ENCODE data around the gene ZNF385D. TPM values are rescaled to one million over a fixed set of nuclear protein-coding genes. Genes with fewer than 3 reads are reported as not detected.

Gene ZNF385D
- total RNA-seq, 2 experiments from 2014 or later: not detected

DNA sequence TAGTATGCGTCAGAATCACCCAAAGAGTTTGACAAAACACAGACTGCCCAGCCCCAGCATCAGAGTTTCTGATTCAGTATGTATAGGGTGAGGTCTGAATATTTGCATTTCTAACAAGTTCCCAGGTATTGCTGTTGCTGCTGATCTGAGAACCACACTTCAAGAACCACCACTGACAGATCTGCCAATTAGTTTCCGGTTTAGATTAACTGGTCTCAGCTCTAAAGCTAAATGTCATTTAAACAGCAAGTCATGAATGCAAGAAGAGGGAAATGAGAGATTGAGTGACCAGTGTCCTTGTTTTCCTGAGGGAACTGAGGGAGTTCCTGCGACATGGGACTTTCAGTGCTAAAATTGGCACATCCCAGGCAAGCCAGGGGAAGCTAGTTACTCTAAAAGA lies 305.0 kb downstream of the ZNF385D start:
- POLR2A ChIA-PET: no interaction called here

DNA sequence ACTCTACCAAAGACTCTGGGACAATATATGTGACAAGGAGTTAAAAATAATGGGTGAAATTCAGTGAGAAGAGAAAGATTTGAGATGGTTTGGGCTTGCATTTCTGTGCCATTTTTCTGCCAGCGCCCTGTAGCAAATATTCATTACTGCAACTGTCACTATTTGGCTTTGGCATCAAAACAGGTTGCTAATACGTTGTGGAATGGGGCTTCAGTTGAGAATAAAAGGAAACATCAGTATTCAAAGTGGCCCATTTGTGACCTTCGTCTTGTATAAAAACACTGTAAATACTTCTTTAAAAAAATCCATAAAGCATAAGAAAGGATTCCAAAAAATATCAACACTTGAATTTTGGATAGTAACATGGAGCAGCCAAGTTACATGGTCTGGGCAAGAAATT lies 309.2 kb downstream of the ZNF385D start:
- no peak for ATAC-seq (ENCODE audit: low read depth)
- POLR2A ChIA-PET: no interaction called here
- peaks cover 2% of the 10 kb centered on the region for H3K9me3 Mint-ChIP-seq
- no peak overlapping the region for H3K4me3 Mint-ChIP-seq
- H3K36me3 Mint-ChIP-seq: no peaks in the 10 kb centered on the region
- H3K27me3 Mint-ChIP-seq: no peaks in the 10 kb centered on the region
- DNase-seq: no peak
- no peaks in the 10 kb centered on the region for H3K4me1 Mint-ChIP-seq
- no peak overlapping the region for H3K27ac Mint-ChIP-seq

More for the DNA sequence above, 305.0 kb downstream of the ZNF385D start:
- H3K27me3 Mint-ChIP-seq: no peaks in the 10 kb centered on the region
- no peak overlapping the region for H3K27ac Mint-ChIP-seq
- ATAC-seq (ENCODE audit: low read depth) (no peak), DNase-seq (no peak)
- no peak overlapping the region for H3K4me3 Mint-ChIP-seq
- no peaks in the 10 kb centered on the region for H3K4me1 Mint-ChIP-seq
- peaks cover 3% of the 10 kb centered on the region for H3K9me3 Mint-ChIP-seq
- no peaks in the 10 kb centered on the region for H3K36me3 Mint-ChIP-seq

DNA sequence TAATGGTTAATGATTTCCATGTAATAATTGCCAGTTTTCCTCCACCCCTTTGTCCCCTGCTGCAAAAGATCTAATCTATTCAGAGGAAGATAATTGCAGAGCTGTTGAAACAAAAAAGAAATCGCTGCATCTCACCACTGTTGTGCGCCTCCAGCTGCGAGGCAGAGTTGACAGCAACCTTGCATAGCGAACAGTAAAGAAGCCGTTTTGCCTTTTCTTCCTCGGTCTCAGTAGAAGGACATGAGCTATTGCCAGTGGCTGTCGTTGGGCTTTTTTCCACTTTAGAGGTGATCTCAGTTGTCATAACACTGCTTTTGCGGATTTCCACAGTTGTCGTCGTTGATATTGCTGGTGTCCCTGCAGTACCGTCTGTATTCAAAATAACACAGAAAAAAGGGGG lies 314.2 kb downstream of the ZNF385D start:
- POLR2A ChIA-PET: no interaction called here
- DNase-seq (no peak), ATAC-seq (ENCODE audit: low read depth) (no peak)
- Mint-ChIP-seq H3K4me3 (no peak overlapping the region), H3K36me3 (no peaks in the 10 kb centered on the region), H3K4me1 (no peaks in the 10 kb centered on the region), H3K27ac (no peak overlapping the region), H3K27me3 (no peaks in the 10 kb centered on the region), H3K9me3 (peaks cover 2% of the 10 kb centered on the region)

GRCh38 chr3:21435871-21436270 lies 315.1 kb downstream of the ZNF385D start:
- Mint-ChIP-seq H3K36me3 (no peaks in the 10 kb centered on the region), H3K9me3 (peaks cover 2% of the 10 kb centered on the region), H3K4me1 (no peaks in the 10 kb centered on the region), H3K27ac (no peak overlapping the region), H3K27me3 (no peaks in the 10 kb centered on the region), H3K4me3 (no peak overlapping the region)
- ATAC-seq (ENCODE audit: low read depth): no peak
- POLR2A ChIA-PET: no interaction called here
- no peak for DNase-seq

GRCh38 chr3:21434310-21434709 lies 316.7 kb downstream of the ZNF385D start:
- no peaks in the 10 kb centered on the region for H3K36me3 Mint-ChIP-seq
- H3K9me3 Mint-ChIP-seq: peaks cover 2% of the 10 kb centered on the region
- H3K4me1 Mint-ChIP-seq: no peaks in the 10 kb centered on the region
- ATAC-seq (ENCODE audit: low read depth) (no peak), DNase-seq (no peak)
- H3K27ac Mint-ChIP-seq: no peak overlapping the region
- POLR2A ChIA-PET: no interaction called here
- H3K4me3 Mint-ChIP-seq: no peak overlapping the region
- no peaks in the 10 kb centered on the region for H3K27me3 Mint-ChIP-seq

DNA sequence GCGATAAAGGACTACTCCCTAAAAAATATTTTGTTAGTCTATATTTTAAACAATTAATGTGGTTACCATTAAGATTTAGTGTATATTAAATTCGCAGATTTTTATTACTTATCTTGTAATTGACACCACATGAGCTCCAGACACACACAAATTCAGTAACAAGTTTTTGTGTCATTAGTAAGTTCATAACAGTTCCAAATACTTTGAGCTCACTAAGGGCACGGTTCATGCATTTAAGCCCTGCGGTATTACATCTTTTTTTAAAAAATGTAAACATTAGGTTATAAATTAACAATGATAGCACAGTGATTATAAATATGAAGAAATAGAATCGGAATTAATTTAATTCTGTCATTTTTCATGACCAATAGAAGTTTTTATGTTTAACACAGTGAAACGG lies 317.3 kb downstream of the ZNF385D start:
- Mint-ChIP-seq H3K27ac (no peak overlapping the region), H3K4me3 (no peak overlapping the region), H3K27me3 (no peaks in the 10 kb centered on the region), H3K36me3 (no peaks in the 10 kb centered on the region), H3K4me1 (no peaks in the 10 kb centered on the region), H3K9me3 (peaks cover 2% of the 10 kb centered on the region)
- ATAC-seq (ENCODE audit: low read depth): no peak
- DNase-seq: no peak
- POLR2A ChIA-PET: no interaction called here

DNA sequence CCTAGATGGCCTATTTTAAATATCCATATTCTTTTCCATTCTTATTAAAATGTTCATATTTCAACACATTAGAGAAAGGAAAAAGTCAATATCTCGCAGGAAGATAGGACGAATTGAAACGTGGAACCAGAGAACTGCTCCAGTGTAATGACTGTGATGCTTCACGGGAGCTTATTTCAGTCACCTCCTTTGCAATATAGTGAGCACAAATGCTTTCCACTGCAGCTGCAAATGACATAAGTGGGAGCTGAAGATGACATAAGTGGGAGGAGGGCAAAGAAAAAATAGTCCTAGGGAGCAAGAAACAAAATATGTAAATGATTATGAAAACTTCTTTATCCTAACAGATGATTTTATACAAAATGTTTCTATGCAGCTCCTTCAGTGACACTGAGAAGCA lies 324.1 kb downstream of the ZNF385D start:
- DNase-seq: no peak
- POLR2A ChIA-PET: no interaction called here
- H3K4me1 Mint-ChIP-seq: no peaks in the 10 kb centered on the region
- peaks cover 1% of the 10 kb centered on the region for H3K9me3 Mint-ChIP-seq
- no peaks in the 10 kb centered on the region for H3K27me3 Mint-ChIP-seq
- H3K4me3 Mint-ChIP-seq: no peak overlapping the region
- H3K27ac Mint-ChIP-seq: no peak overlapping the region
- H3K36me3 Mint-ChIP-seq: no peaks in the 10 kb centered on the region
- ATAC-seq (ENCODE audit: low read depth): no peak

DNA sequence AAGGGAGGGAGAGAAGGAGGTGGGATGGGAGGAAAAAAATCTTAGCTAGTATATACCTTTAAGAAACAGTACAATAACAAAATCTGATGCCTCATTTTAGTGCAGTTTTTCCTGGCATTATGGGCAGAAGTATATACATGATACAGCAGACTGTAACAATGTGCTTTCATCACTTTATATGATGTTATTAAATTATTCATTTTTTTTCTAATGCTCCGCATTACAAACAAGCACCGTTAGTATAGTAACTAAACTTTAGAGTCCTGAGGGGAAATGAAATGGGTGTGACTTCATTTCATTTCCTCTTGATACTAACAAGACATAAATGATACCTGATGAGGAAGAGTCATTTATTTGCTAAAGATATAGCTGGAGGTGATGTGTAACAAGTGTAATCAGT lies 325.3 kb downstream of the ZNF385D start:
- Mint-ChIP-seq H3K27me3 (no peaks in the 10 kb centered on the region), H3K9me3 (peaks cover 3% of the 10 kb centered on the region), H3K36me3 (no peaks in the 10 kb centered on the region), H3K4me1 (no peaks in the 10 kb centered on the region), H3K27ac (no peak overlapping the region), H3K4me3 (no peak overlapping the region)
- ATAC-seq (ENCODE audit: low read depth) (no peak), DNase-seq (no peak)
- POLR2A ChIA-PET: no interaction called here

- DNase-seq (no peak), ATAC-seq (ENCODE audit: low read depth) (no peak)
- Mint-ChIP-seq H3K4me1 (no peaks in the 10 kb centered on the region), H3K4me3 (no peak overlapping the region), H3K27me3 (no peaks in the 10 kb centered on the region), H3K9me3 (peaks cover 3% of the 10 kb centered on the region), H3K27ac (no peak overlapping the region), H3K36me3 (no peaks in the 10 kb centered on the region)
- POLR2A ChIA-PET: no interaction called here
Measured at GRCh38 chr3:21421096-21421495, 329.9 kb downstream of the ZNF385D start.

GRCh38 chr3:21417991-21418390 lies 333.0 kb downstream of the ZNF385D start:
- peaks cover 2% of the 10 kb centered on the region for H3K9me3 Mint-ChIP-seq
- H3K4me3 Mint-ChIP-seq: no peak overlapping the region
- ATAC-seq (ENCODE audit: low read depth): no peak
- DNase-seq: no peak
- H3K36me3 Mint-ChIP-seq: no peaks in the 10 kb centered on the region
- no peak overlapping the region for H3K27ac Mint-ChIP-seq
- POLR2A ChIA-PET: no interaction called here
- no peaks in the 10 kb centered on the region for H3K27me3 Mint-ChIP-seq
- no peaks in the 10 kb centered on the region for H3K4me1 Mint-ChIP-seq

- H3K4me3 Mint-ChIP-seq: no peak overlapping the region
- no peaks in the 10 kb centered on the region for H3K36me3 Mint-ChIP-seq
- ATAC-seq (ENCODE audit: low read depth): no peak
- no peaks in the 10 kb centered on the region for H3K4me1 Mint-ChIP-seq
- no peaks in the 10 kb centered on the region for H3K27me3 Mint-ChIP-seq
- POLR2A ChIA-PET: no interaction called here
- no peak overlapping the region for H3K27ac Mint-ChIP-seq
- DNase-seq: no peak
- H3K9me3 Mint-ChIP-seq: no peaks in the 10 kb centered on the region
Measured at GRCh38 chr3:21414506-21414905, 336.5 kb downstream of the ZNF385D start.

DNA sequence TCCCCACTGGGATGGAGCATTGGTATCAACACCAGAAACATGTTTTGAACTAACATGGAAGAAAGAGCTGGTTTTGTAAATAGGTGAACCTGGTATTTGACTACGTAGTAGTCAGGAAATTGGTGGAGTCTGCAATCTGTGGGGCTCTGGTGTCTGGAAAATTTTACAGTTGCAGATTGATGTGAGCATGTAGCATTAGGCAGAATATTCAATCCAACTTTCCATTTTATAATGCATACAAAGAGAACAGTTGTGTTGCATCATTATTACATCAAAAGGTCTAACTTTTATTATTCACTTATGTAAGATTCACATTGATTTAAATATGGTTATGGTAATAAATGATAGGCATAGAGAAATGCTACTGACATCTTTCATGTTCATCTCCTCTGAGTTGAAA lies 340.0 kb downstream of the ZNF385D start:
- Mint-ChIP-seq H3K36me3 (no peaks in the 10 kb centered on the region), H3K27ac (no peak overlapping the region), H3K27me3 (no peaks in the 10 kb centered on the region), H3K4me3 (no peak overlapping the region), H3K4me1 (no peaks in the 10 kb centered on the region), H3K9me3 (peaks cover 3% of the 10 kb centered on the region)
- POLR2A ChIA-PET: no interaction called here
- ATAC-seq (ENCODE audit: low read depth): no peak
- no peak for DNase-seq

DNA sequence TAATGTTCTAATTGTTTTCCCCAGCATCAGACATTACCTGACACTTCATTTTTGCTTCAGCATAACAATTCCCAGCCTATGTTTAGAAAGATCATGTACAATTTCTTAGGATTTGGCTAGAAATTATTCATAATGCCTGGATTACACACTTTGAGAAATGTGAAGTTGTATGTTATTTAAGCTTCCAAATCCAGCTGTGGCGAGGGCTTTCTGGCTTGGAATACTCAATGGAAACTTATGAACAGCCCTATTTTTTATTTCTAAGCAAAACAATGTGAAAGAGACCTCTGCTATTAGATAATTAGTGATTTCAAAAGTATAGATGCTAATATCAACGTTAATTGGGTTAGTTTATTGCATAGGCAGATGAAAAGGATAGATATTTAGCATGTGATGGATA lies 341.6 kb downstream of the ZNF385D start:
- ATAC-seq (ENCODE audit: low read depth): no peak
- no peaks in the 10 kb centered on the region for H3K36me3 Mint-ChIP-seq

DNA sequence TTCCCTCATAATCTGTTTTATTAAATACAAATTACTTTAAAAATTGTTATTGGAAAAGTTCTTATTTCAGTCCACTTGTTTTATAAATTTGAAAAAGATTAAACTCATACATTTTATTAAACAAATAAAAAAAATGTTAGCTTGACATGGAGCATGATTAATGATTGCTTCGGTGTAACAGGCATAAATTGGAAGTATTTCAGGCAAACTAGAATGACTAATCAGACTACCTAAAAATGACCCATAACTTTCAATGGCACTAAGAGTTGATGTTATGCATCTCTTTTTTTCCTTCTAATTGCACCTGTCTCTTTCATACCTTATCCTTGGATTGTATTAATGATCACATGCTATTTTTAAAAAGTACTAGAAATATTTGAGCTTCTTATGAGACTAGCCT lies 343.3 kb downstream of the ZNF385D start:
- Mint-ChIP-seq H3K9me3 (peaks cover 8% of the 10 kb centered on the region), H3K4me1 (no peaks in the 10 kb centered on the region), H3K4me3 (no peak overlapping the region), H3K36me3 (no peaks in the 10 kb centered on the region), H3K27ac (no peak overlapping the region), H3K27me3 (no peaks in the 10 kb centered on the region)
- POLR2A ChIA-PET: no interaction called here
- DNase-seq (no peak), ATAC-seq (ENCODE audit: low read depth) (no peak)

More for the DNA sequence above, 341.6 kb downstream of the ZNF385D start:
- Mint-ChIP-seq H3K27ac (no peak overlapping the region), H3K4me3 (no peak overlapping the region), H3K4me1 (no peaks in the 10 kb centered on the region), H3K9me3 (peaks cover 8% of the 10 kb centered on the region), H3K27me3 (no peaks in the 10 kb centered on the region)
- POLR2A ChIA-PET: no interaction called here
- DNase-seq: no peak

All from activated naive CD8-positive, alpha-beta T cell treated with anti-CD3 and anti-CD28 coated beads, Interleukin-2, amount 10 ng/mL, durations not matched to agents 7 days and 5 days (primary cell).